AG04449 (cell line): Measurements from ENCODE around the gene TANGO6.

Experiments used
- CTCF ChIA-PET: fragments of 350-600 bp; formaldehyde crosslinking; extraction: SDS; loops from one replicate; lab custom pipeline; 2021; ENCODE audit warnings: antibody characterized with exemption; lab: Yijun Ruan, JAX
- POLR2A ChIA-PET: fragments of 400-600, 350-600 bp; formaldehyde crosslinking; extraction: SDS; loops from one replicate; lab custom pipeline; 2020; ENCODE audit warnings: antibody characterized with exemption, inconsistent platforms; lab: Yijun Ruan, JAX
- DNase-seq: peaks from one replicate; pipeline ENCODE4 v3.0.0-alpha.2; 2010; ENCODE audit warnings: low read depth, low spot score
- H3K4me3 ChIP-seq: 2 replicates; pipeline ENCODE4 v1.5.1; 2011; ENCODE audit warnings: low read depth, mild to moderate bottlenecking, control low read depth, low read length
- CTCF ChIP-seq: IDR thresholded peaks from one replicate; pipeline ENCODE4 v1.5.1; 2011; ENCODE audit warnings: mild to moderate bottlenecking, moderate library complexity, low read length, control low read depth, inconsistent platforms; ENCODE audit not compliant: insufficient read depth; ENCODE audit errors: missing control alignments

TANGO6 gene

GRCh38 chr16:68934402-68934801, 91.1 kb downstream of the TANGO6 start:
- POLR2A ChIA-PET = no interaction called here
- CTCF ChIA-PET = interaction anchor here (0.5 to 1.2 kb wide), 3 partner anchors 32 to 139 kb away, joined by 3 read pairs; no protein-coding TSS in a partner anchor
- no peak for TF ChIP-seq CTCF

GRCh38 chr16:68935008-68935407, 91.7 kb downstream of the TANGO6 start:
- ChIA-PET POLR2A (no interaction called here), CTCF (interaction anchor here (0.9 to 1.2 kb wide), 2 partner anchors 32 to 134 kb away, joined by 3 read pairs; no protein-coding TSS in a partner anchor)
- TF ChIP-seq CTCF = no peak
- H3K4me3 ChIP-seq = no peak overlapping the region
- DNase-seq = no peak

More at GRCh38 chr16:68934402-68934801, 91.1 kb downstream of the TANGO6 start:
- no peak overlapping the region for H3K4me3 ChIP-seq
- no peak for DNase-seq

GRCh38 chr16:68936736-68937631, 93.7 kb downstream of the TANGO6 start:
- no peak for TF ChIP-seq CTCF
- POLR2A ChIA-PET = interaction anchor here (0.7 kb wide), 1 partner anchor 179 kb away, joined by 3 read pairs; no protein-coding TSS in a partner anchor
- no peak overlapping the region for H3K4me3 ChIP-seq
- peak; percentile 72 for DNase-seq
- CTCF ChIA-PET = interaction anchor here (1.0 kb wide), 1 partner anchor 78 kb away, joined by 4 read pairs; no protein-coding TSS in a partner anchor

- ChIA-PET POLR2A (no interaction called here), CTCF (interaction anchor here (0.7 kb wide), 1 partner anchor 158 kb away, joined by 3 read pairs; no protein-coding TSS in a partner anchor)
- no peak for TF ChIP-seq CTCF
- DNase-seq = no peak
- no peak overlapping the region for H3K4me3 ChIP-seq
These were observed 96.5 kb downstream of the TANGO6 start for GRCh38 chr16:68939692-68940320.

- no peak for DNase-seq
- CTCF ChIA-PET = no interaction called here
- no peak overlapping the region for H3K4me3 ChIP-seq
- POLR2A ChIA-PET = no interaction called here
- no peak for TF ChIP-seq CTCF
These were observed 97.5 kb downstream of the TANGO6 start for GRCh38 chr16:68940816-68941215.

- CTCF ChIA-PET = interaction anchor here (0.6 to 2.4 kb wide), 2 partner anchors 9 to 160 kb away, joined by 3 to 6 read pairs; no protein-coding TSS in a partner anchor
- POLR2A ChIA-PET = no interaction called here
- H3K4me3 ChIP-seq = no peak overlapping the region
- no peak for TF ChIP-seq CTCF
- no peak for DNase-seq
These were observed 100.6 kb downstream of the TANGO6 start for GRCh38 chr16:68943961-68944360.
